ENCODE data around the gene TJP2.

Gene TJP2

GRCh38 chr9:69173891-69174615, at the start of gene TJP2:
TSS of gene TJP2 (plus strand) at chr9:69174277. CDS start at chr9:69174373, 96 bp downstream.
- DNase-seq (ENCODE audit: low spot score) = no peak

DNA sequence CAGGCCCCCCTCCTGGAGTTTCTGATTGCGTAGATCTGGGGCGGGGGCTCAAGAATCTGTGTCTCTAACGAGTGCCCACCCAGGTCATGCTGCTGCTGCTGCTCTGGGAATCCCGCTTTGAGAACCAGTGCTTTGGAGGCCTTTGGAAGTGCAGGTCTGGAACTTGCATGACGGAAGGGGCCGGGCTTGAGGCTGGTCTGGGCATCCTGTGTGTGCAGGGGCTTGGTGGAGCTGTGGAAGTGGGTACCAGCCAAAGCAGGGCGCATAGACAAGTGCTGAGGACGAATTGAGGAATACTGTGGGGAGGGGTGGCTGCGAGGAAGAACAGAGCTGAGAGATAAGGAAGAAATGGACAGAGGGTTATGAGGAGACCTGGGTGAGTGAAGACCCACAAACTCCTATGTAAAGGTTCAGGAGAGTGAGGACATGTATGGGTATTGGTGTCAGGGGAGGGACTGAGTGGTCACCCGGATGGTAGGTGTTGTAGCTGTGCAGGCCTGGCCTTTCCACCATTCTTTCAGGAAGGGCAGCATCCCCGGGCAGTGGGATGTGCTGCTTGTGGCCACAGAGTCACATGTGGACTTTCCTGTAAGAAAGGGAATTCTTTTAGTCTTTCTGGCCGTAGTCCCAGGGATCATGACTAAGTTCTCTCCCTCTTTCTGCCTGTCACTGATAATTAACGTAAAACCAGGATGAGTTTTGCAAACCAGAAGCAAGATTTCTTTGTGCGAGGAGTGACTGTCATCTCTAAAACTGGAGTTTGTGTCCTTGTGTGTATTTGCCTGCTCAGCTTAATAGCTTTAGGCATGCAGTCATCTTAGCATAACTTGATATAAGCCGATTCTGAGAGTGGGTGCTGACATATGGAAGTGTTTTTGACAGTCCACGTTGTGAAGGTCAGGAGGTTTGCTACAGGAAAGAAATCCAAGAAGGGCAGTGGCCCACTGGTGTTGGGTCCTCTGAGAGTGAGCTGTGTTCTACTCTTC, 43.3 kb upstream of the TJP2 start:
- DNase-seq (ENCODE audit: low spot score) = peak; percentile 32

DNA sequence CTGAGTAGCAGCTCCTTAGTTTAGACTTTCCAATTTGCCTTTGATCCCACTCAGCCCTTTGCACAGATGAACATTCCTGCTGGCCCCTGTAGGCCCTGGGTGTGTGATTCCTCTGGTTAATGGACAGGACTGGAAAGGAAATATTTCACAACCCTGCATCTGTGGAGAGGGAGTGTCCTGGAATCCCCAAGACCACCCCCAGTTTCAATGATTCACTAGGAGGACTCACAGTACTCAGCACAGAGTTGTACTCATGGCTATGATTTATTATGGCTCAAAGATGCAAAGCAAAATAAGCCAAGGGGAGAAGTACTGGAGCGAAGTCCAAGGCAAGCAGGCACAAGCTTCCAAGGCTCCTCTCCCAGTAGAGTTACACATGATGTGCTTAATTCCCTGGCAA, 42.4 kb upstream of the TJP2 start:
- DNase-seq (ENCODE audit: low spot score) = no peak

DNA sequence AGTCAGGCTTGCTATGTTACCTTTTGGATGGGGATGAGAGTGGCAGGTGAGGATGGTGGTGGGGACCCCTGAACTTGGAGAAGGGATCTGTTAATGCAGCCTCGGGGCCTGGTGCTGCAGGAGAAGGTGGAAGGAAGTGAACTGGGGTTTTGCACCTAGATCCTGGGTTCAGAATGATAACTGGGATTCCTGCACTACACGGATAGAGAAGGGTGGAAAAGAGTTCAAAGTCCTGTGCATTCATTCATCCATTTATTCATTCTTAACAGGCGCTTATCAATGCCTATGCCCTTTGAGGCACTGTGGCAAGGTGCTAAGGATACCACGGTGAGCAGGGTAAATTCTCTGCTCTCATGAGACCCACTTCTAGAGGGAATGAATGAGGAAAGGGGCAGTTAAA, 41.7 kb upstream of the TJP2 start:
- no peak for DNase-seq (ENCODE audit: low spot score)

DNA sequence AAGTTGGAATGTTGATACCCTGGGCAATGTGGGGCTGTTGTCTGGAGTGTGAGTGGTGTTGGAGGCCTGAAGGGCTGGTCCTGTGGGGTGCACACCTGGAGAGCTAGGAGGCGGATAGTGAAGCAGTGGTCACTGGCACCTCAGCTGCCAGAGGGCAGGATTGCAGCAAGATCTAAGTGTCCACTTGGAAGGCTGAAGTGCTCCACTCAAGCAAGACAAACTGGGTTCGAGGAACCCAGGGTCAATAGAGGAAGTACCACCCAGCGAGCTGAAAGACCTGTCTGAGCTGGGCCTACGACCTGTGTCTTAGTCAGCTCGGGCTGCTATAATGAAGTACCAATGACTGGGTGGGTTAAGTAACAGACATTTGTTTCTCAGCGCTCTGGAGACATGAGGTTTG, 39.7 kb upstream of the TJP2 start:
- no peak for DNase-seq (ENCODE audit: low spot score)

- no peak for DNase-seq (ENCODE audit: low spot score)
These were observed 37.9 kb upstream of the TJP2 start for GRCh38 chr9:69136185-69136584.

DNA sequence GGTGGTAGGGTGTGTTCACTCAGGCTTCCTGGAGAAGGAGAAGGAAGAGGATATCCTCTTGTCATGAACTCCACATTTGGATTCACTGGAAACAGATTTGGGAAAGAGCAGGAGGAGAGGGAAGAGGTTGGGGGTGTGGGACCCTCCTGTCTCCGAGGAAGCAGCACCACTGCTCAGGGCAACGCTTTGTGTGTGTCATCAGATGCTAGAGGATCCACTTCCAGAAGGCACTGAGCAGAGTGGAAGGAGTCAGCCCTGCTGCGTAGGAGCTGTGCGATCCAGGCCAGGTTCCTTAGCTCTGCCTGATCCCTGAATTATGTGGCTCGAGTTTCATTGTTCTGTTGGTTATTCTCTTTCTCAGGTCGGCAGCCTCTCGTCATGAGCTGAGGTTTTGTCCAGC, 37.3 kb upstream of the TJP2 start:
- DNase-seq (ENCODE audit: low spot score) = no peak

GRCh38 chr9:69137311-69137710, 36.8 kb upstream of the TJP2 start:
- DNase-seq (ENCODE audit: low spot score) = no peak

DNA sequence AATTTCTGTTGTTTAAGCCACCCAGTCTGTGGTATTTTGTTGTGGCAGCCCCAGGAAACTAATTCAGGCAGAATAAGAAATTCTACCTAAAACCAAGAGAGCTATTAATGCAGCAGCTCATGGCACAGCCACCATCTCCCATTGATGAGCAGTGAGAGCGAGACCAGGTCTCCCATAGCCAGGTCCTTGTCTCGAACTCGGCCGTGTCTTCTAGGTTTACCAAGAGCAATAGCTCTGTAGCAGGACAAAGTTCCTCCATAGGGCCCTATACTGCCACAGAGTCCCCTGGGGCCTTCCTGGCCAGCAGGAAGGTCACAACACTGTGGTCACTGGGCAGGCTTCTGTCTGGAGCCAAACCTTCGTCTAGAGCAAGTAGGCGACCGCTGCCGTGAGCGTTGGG, 34.5 kb upstream of the TJP2 start:
- DNase-seq (ENCODE audit: low spot score) = no peak

- DNase-seq (ENCODE audit: low spot score) = no peak
These were observed 33.8 kb upstream of the TJP2 start for GRCh38 chr9:69140123-69140735.

GRCh38 chr9:69141851-69142250, 32.2 kb upstream of the TJP2 start:
- DNase-seq (ENCODE audit: low spot score) = no peak

DNA sequence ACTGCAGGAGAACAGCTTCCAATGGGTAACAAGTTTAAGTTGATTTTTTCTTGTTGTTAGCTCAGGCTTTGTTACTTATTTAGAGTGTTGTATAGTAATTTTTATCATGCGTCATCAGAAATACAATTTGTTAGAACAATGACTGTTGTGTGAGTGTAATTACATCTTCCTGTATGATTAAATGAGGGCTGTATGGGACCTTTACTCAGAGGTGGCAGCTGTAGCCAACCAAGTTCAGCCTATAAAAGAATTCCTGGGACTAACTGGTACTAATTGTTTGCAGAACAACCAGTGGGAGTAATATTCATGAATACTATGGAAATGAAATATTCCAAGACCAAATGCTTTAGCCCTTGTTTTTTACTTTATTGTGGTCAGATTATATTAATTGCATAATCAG, 30.8 kb upstream of the TJP2 start:
- DNase-seq (ENCODE audit: low spot score) = peak; percentile 27

DNA sequence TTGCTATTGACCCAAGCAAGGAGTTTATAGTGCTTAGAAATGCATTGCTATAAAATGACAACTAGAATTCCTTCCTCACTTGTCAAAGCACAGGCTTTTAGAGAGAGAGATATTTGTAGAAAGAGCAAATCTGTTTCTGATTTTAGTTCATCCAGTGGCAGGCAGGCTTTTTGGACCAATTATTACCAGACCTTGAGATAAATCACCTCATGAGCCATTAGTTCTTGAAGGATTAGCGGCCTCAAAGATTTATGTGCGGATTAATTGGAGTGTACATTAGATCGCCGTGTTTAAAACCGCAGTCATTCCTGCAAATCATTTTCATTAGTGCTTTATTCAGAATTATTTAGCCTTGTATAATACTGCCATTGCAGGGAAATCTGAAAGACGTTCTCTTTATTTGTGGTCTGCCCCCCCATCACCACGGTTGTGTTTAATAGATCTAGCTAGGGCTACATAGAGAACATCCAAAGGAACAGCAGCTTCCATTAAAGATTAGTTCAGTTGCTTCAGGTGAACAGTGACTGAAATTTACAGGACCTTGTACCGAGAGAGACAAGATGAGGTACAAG, 28.8 kb upstream of the TJP2 start:
- DNase-seq (ENCODE audit: low spot score) = no peak

DNA sequence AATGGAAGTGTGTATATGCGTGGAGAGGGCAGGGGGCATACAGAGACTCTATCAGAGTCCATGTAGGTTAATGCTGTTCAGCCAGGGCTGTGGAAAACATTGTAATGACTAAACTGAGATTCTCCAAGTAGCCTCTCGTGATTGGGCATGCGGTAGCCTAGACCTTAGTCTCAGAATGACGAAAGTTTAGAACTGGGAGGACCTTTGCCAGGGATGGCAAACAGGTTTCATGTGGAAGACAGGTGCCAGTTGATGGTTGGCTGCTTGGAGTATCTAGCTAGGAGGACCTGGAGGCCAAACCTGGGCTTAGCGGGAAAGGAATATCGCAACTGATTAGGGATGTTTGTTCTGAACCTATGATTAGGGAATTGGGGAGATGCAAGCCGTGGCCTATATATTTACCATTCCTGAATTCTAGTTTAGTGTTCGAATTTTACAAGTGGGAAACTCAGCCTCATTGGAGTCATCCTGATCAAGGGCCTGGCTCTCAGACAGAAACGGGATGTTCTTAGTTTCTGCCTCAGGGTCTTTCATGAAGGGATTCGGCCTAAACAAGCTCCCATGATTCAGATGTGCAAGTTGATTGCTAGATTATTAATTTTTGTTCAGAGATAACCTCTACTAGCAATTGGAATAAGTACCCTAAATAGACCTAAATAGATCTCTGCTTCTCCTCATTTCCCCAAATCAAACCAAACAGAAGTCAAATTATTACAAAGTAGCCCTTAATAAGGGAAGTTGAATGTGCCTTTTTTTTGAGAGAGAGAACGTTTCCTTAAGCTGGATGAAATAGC, 26.8 kb upstream of the TJP2 start:
- DNase-seq (ENCODE audit: low spot score) = no peak

DNA sequence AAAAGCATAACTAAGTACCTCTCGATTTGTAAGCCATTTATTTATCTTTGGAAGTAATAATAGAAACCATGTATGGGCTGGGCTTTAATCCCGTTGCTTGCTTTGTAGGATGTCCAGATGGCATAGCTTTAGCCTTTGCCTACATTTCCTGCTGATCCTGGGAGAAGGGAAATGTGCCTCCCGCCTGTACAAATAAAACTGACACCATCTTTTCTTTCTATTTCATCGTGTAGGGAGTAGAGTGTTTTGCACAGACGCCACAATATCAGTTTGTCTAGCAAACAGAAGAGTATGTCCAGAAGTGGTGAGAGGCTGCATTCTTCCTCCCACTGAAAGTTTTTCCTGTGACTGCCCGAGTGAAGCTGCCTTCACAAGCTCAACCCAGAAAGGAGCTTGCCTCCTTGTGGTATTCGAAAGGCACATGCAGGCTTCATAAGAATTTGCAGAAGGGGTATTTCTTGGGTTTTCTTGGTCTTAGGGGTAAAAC, 24.7 kb upstream of the TJP2 start:
- peak; percentile 61 for DNase-seq (ENCODE audit: low spot score)

- no peak for DNase-seq (ENCODE audit: low spot score)
These were observed 22.6 kb upstream of the TJP2 start for GRCh38 chr9:69151506-69151905.

- no peak for DNase-seq (ENCODE audit: low spot score)
These were observed 20.2 kb upstream of the TJP2 start for GRCh38 chr9:69153707-69154521.

- DNase-seq (ENCODE audit: low spot score) = no peak
These were observed 18.6 kb upstream of the TJP2 start for GRCh38 chr9:69155341-69156030.

GRCh38 chr9:69157751-69158466, 16.2 kb upstream of the TJP2 start:
- no peak for DNase-seq (ENCODE audit: low spot score)

Measured in pons (tissue), 1 donor.